Parathyroid adenoma (tissue), 2 donors: ENCODE results near the gene WBP1L.
"Not testable (repeated sequence)": the region's sequence is repeated elsewhere in the genome, so short reads cannot be mapped to it uniquely, and the experiment has no call there.

Experiments
- H2AFZ ChIP-seq: fragments of 300-600 bp; sonication (generic); one replicate; pipeline ENCODE4 v1.7.0; 2017; ENCODE audit warnings: antibody characterized with exemption, mild to moderate bottlenecking
- H3K27ac ChIP-seq: fragments of 300-600 bp; sonication (generic); one replicate; pipeline ENCODE4 v1.7.0; 2017
- H3K27me3 ChIP-seq: fragments of 300-600 bp; sonication (generic); one replicate; pipeline ENCODE4 v1.7.0; 2017; ENCODE audit warnings: low read length; ENCODE audit not compliant: control insufficient read depth, insufficient read depth
- H3K36me3 ChIP-seq: fragments of 300-600 bp; sonication (generic); one replicate; pipeline ENCODE4 v1.7.0; 2017; ENCODE audit warnings: low read length; ENCODE audit not compliant: control insufficient read depth, insufficient read depth
- H3K4me1 ChIP-seq: fragments of 300-600 bp; sonication (generic); one replicate; pipeline ENCODE4 v1.7.0; 2017; ENCODE audit warnings: control low read depth
- H3K4me2 ChIP-seq: fragments of 300-600 bp; sonication (generic); one replicate; pipeline ENCODE4 v1.7.0; 2017; ENCODE audit warnings: low read length
- H3K4me3 ChIP-seq: fragments of 300-600 bp; sonication (generic); one replicate; pipeline ENCODE4 v1.7.0; 2017; ENCODE audit warnings: low read depth, low read length
- H3K79me2 ChIP-seq: fragments of 300-600 bp; sonication (generic); one replicate; pipeline ENCODE4 v1.7.0; 2017; ENCODE audit warnings: control low read depth
- H3K9ac ChIP-seq: fragments of 300-600 bp; sonication (generic); one replicate; pipeline ENCODE4 v1.7.0; 2017; ENCODE audit warnings: mild to moderate bottlenecking
- H3K9me3 ChIP-seq: fragments of 300-600 bp; sonication (generic); one replicate; pipeline ENCODE4 v1.7.0; 2017; ENCODE audit warnings: low read length; ENCODE audit not compliant: control insufficient read depth
- CTCF ChIP-seq: fragments of 300-600 bp; sonication (generic); IDR thresholded peaks from one replicate; pipeline ENCODE4 v1.7.0; 2017; ENCODE audit warnings: antibody characterized with exemption, mild to moderate bottlenecking
- donor health status: primary hyperparathyroidism.

WBP1L gene

DNA sequence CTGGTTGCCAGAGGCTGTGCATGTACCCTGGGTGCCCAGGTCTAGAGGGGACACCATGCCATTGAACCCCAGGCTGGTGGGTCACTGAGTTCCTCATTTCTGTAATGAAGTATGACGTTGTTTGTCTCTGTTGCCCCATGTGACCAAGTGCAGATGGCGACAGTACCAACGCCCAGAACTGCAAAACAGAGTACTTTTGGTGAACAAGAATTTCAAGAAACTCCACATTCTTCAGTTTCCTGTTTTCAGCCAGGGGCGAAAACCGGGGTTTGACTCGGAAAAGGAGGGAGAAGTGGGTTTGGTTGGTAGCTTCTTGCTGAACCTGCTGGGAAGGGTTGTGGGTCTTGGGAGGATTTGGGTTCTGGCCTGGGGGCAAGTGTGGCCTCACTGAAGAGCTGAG, 75.3 kb downstream of the WBP1L start:
- Histone ChIP-seq H2AFZ (no peak overlapping the region), H3K9me3 (no peaks in the 10 kb centered on the region), H3K36me3 (no peaks in the 10 kb centered on the region), H3K27me3 (no peaks in the 10 kb centered on the region), H3K79me2 (peaks cover 3% of the 10 kb centered on the region), H3K4me2 (no peak overlapping the region), H3K27ac (peak overlapping the region; percentile 42), H3K4me1 (peaks cover 26% of the 10 kb centered on the region), H3K4me3 (no peak overlapping the region), H3K9ac (no peak overlapping the region)
- TF ChIP-seq CTCF, result no peak

DNA sequence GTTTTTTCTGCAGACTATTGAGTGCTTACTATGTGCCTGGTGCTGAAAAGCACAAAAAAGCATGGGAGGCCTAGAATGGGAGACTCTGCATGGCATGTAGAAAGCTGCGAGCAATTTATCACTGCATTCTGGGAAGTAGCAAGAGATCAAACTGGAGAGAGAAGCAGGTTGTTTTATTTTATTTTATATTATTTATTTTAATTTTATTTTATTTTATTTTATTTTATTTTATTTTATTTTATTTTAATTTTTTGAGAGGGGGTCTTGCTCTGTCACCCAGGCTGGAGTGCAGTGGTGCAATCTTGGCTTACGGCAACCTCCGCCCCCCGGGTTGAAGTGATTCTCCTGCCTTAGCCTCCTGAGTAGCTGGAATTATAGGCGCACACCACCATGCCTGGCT, 76.3 kb downstream of the WBP1L start:
- H3K9me3 ChIP-seq, H3K9ac ChIP-seq, H3K36me3 ChIP-seq, H3K4me3 ChIP-seq, H3K79me2 ChIP-seq, H3K27me3 ChIP-seq, H3K27ac ChIP-seq, H3K4me2 ChIP-seq, H2AFZ ChIP-seq: not testable (repeated sequence)
- peaks cover 16% of the 10 kb centered on the region for H3K4me1 ChIP-seq

DNA sequence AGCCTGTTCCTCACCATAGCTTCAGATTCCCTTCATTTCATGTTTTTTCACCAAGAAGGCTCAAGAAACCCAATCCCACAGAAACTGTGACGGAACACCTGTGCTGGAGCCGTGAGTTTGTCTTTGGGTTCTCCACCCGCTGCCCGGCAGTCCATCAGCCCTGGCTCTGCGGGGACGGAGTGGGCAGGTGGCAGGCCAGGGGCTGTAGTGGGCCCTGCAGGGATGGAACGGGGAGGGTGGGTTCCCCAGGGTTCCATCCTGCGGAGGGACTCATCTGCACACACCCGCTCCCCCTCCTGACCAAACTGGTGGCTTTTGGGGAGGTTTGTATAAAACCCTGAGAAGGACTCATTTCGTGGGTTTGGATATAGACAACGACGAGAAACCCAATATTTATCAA, 78.5 kb downstream of the WBP1L start:
- Histone ChIP-seq H3K27ac (no peak overlapping the region), H3K36me3 (no peaks in the 10 kb centered on the region), H3K9ac (no peak overlapping the region), H3K9me3 (no peaks in the 10 kb centered on the region), H2AFZ (no peak overlapping the region), H3K4me3 (no peak overlapping the region), H3K4me2 (no peak overlapping the region), H3K79me2 (peaks cover 3% of the 10 kb centered on the region), H3K4me1 (no peaks in the 10 kb centered on the region), H3K27me3 (no peaks in the 10 kb centered on the region)
- TF ChIP-seq CTCF, result no peak

- no peak overlapping the region for H3K27ac ChIP-seq
- no peaks in the 10 kb centered on the region for H3K27me3 ChIP-seq
- no peaks in the 10 kb centered on the region for H3K9me3 ChIP-seq
- no peak overlapping the region for H3K4me2 ChIP-seq
- no peak overlapping the region for H3K9ac ChIP-seq
- H3K4me3 ChIP-seq, result no peak overlapping the region
- no peaks in the 10 kb centered on the region for H3K4me1 ChIP-seq
- TF ChIP-seq CTCF, result no peak
- no peak overlapping the region for H2AFZ ChIP-seq
- no peaks in the 10 kb centered on the region for H3K36me3 ChIP-seq
- H3K79me2 ChIP-seq, result no peaks in the 10 kb centered on the region
Observed at GRCh38 chr10:102824664-102825063, 80.9 kb downstream of the WBP1L start.

DNA sequence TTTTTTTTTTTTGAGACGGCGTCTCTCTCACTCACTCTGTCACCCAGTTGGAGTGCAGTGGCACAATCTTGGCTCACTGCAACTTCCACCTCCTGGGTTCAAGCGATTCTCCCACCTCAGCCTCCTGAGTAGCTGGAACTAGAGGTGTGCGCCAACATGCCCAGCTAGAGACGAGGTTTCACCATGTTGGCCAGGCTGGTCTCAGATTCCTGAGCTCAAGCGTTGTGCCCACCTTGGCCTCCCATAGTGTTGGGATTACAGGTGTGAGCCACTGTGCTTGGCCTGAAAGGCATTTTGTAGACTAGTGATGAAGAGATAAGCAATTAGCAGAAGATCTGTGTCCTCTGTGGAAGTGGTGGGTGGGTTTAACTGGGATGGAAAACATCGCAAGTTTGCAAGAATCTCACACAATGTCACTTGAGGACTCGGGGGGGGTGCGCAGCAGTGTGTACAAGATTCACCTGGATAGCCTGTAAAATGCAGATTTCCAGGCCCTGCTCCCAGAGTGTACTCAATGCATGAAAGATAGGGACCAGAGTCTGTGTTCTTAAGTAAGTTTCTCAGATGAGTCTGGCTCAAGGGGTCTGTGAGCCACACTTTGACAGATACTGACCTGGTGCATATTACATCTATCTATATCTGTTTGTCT, 82.5 kb downstream of the WBP1L start:
- H3K4me3 ChIP-seq, result no peak overlapping the region
- no peak for TF ChIP-seq CTCF
- no peak overlapping the region for H2AFZ ChIP-seq
- H3K9ac ChIP-seq, result no peak overlapping the region
- H3K79me2 ChIP-seq, result no peaks in the 10 kb centered on the region
- no peak overlapping the region for H3K4me2 ChIP-seq
- no peak overlapping the region for H3K27ac ChIP-seq
- no peaks in the 10 kb centered on the region for H3K36me3 ChIP-seq
- no peaks in the 10 kb centered on the region for H3K4me1 ChIP-seq
- no peaks in the 10 kb centered on the region for H3K27me3 ChIP-seq
- no peaks in the 10 kb centered on the region for H3K9me3 ChIP-seq
